ENCODE data around the gene SNX3.
"Not testable (repeated sequence)": the region's sequence is repeated elsewhere in the genome, so short reads cannot be mapped to it uniquely, and the experiment has no call there.

The SNX3 gene

GRCh38 chr6:108247965-108248536 lies 12.8 kb downstream of the SNX3 start:
- TF ChIP-seq ZNF274 (IDR thresholded peaks at IDR 0.05; ENCODE audit: low read depth, low read length) (no peak), YY1 (IDR thresholded peaks at IDR 0.05; ENCODE audit: insufficient read depth, insufficient read length) (no peak), SUZ12 (IDR thresholded peaks at IDR 0.05; ENCODE audit: extremely low read depth, insufficient read depth, insufficient read length) (no peak)
- no peaks in the 10 kb centered on the region for H3K9me3 ChIP-seq (ENCODE audit: insufficient read depth, low read length)
- H3K27me3 ChIP-seq (ENCODE audit: insufficient read depth, insufficient read length) = no peaks in the 10 kb centered on the region
- H3K4me3 ChIP-seq (ENCODE audit: insufficient read length, low read depth) = no peak overlapping the region
- H3K36me3 ChIP-seq (ENCODE audit: insufficient read depth, insufficient read length, low read length) = peaks cover 17% of the 10 kb centered on the region
- DNase-seq (ENCODE audit: low read depth, low spot score) = no peak
- no peak overlapping the region for H3K9ac ChIP-seq (ENCODE audit: insufficient read length, low read depth)
- H3K4me1 ChIP-seq (ENCODE audit: insufficient read depth, insufficient read length) = no peaks in the 10 kb centered on the region

- H3K4me1 ChIP-seq (ENCODE audit: insufficient read depth, insufficient read length); H3K4me3 ChIP-seq (ENCODE audit: insufficient read length, low read depth); H3K9me3 ChIP-seq (ENCODE audit: insufficient read depth, low read length); DNase-seq (ENCODE audit: low read depth, low spot score); H3K9ac ChIP-seq (ENCODE audit: insufficient read length, low read depth); H3K27me3 ChIP-seq (ENCODE audit: insufficient read depth, insufficient read length): not testable (repeated sequence)
- peaks cover 12% of the 10 kb centered on the region for H3K36me3 ChIP-seq (ENCODE audit: insufficient read depth, insufficient read length, low read length)
Observed at GRCh38 chr6:108245095-108245494, 15.7 kb downstream of the SNX3 start.

- peaks cover 8% of the 10 kb centered on the region for H3K9me3 ChIP-seq (ENCODE audit: insufficient read depth, low read length)
- H3K27me3 ChIP-seq (ENCODE audit: insufficient read depth, insufficient read length) = no peaks in the 10 kb centered on the region
- DNase-seq (ENCODE audit: low read depth, low spot score) = no peak
- no peak overlapping the region for H3K9ac ChIP-seq (ENCODE audit: insufficient read length, low read depth)
- no peak overlapping the region for H3K4me3 ChIP-seq (ENCODE audit: insufficient read length, low read depth)
- TF ChIP-seq ZNF274 (IDR thresholded peaks at IDR 0.05; ENCODE audit: low read depth, low read length) (no peak), SUZ12 (IDR thresholded peaks at IDR 0.05; ENCODE audit: extremely low read depth, insufficient read depth, insufficient read length) (no peak), YY1 (IDR thresholded peaks at IDR 0.05; ENCODE audit: insufficient read depth, insufficient read length) (no peak)
- no peaks in the 10 kb centered on the region for H3K4me1 ChIP-seq (ENCODE audit: insufficient read depth, insufficient read length)
- peaks cover 16% of the 10 kb centered on the region for H3K36me3 ChIP-seq (ENCODE audit: insufficient read depth, insufficient read length, low read length)
Observed at GRCh38 chr6:108243836-108244235, 17.0 kb downstream of the SNX3 start.

- peaks cover 16% of the 10 kb centered on the region for H3K36me3 ChIP-seq (ENCODE audit: insufficient read depth, insufficient read length, low read length)
- TF ChIP-seq ZNF274 (IDR thresholded peaks at IDR 0.05; ENCODE audit: low read depth, low read length) = no peak
- TF ChIP-seq YY1 (IDR thresholded peaks at IDR 0.05; ENCODE audit: insufficient read depth, insufficient read length) = no peak
- TF ChIP-seq SUZ12 (IDR thresholded peaks at IDR 0.05; ENCODE audit: extremely low read depth, insufficient read depth, insufficient read length) = no peak
- no peak overlapping the region for H3K9ac ChIP-seq (ENCODE audit: insufficient read length, low read depth)
- no peaks in the 10 kb centered on the region for H3K27me3 ChIP-seq (ENCODE audit: insufficient read depth, insufficient read length)
- H3K9me3 ChIP-seq (ENCODE audit: insufficient read depth, low read length) = peaks cover 8% of the 10 kb centered on the region
- no peak overlapping the region for H3K4me3 ChIP-seq (ENCODE audit: insufficient read length, low read depth)
- H3K4me1 ChIP-seq (ENCODE audit: insufficient read depth, insufficient read length) = no peaks in the 10 kb centered on the region
- no peak for DNase-seq (ENCODE audit: low read depth, low spot score)
Observed at GRCh38 chr6:108242721-108243120, 18.1 kb downstream of the SNX3 start.

GRCh38 chr6:108242259-108242658 lies 18.6 kb downstream of the SNX3 start:
- no peaks in the 10 kb centered on the region for H3K4me1 ChIP-seq (ENCODE audit: insufficient read depth, insufficient read length)
- no peak for TF ChIP-seq ZNF274 (IDR thresholded peaks at IDR 0.05; ENCODE audit: low read depth, low read length)
- TF ChIP-seq SUZ12 (IDR thresholded peaks at IDR 0.05; ENCODE audit: extremely low read depth, insufficient read depth, insufficient read length) = no peak
- TF ChIP-seq YY1 (IDR thresholded peaks at IDR 0.05; ENCODE audit: insufficient read depth, insufficient read length) = no peak
- no peaks in the 10 kb centered on the region for H3K27me3 ChIP-seq (ENCODE audit: insufficient read depth, insufficient read length)
- no peak overlapping the region for H3K4me3 ChIP-seq (ENCODE audit: insufficient read length, low read depth)
- H3K36me3 ChIP-seq (ENCODE audit: insufficient read depth, insufficient read length, low read length) = peaks cover 15% of the 10 kb centered on the region
- no peak for DNase-seq (ENCODE audit: low read depth, low spot score)
- H3K9ac ChIP-seq (ENCODE audit: insufficient read length, low read depth) = no peak overlapping the region
- peaks cover 8% of the 10 kb centered on the region for H3K9me3 ChIP-seq (ENCODE audit: insufficient read depth, low read length)

- Histone ChIP-seq H3K4me3 (ENCODE audit: insufficient read length, low read depth) (no peak overlapping the region), H3K4me1 (ENCODE audit: insufficient read depth, insufficient read length) (no peaks in the 10 kb centered on the region), H3K27me3 (ENCODE audit: insufficient read depth, insufficient read length) (no peaks in the 10 kb centered on the region), H3K9ac (ENCODE audit: insufficient read length, low read depth) (no peak overlapping the region), H3K36me3 (ENCODE audit: insufficient read depth, insufficient read length, low read length) (peaks cover 6% of the 10 kb centered on the region), H3K9me3 (ENCODE audit: insufficient read depth, low read length) (peaks cover 8% of the 10 kb centered on the region)
- no peak for DNase-seq (ENCODE audit: low read depth, low spot score)
- TF ChIP-seq ZNF274 (IDR thresholded peaks at IDR 0.05; ENCODE audit: low read depth, low read length) (no peak), YY1 (IDR thresholded peaks at IDR 0.05; ENCODE audit: insufficient read depth, insufficient read length) (no peak), SUZ12 (IDR thresholded peaks at IDR 0.05; ENCODE audit: extremely low read depth, insufficient read depth, insufficient read length) (no peak)
Observed at GRCh38 chr6:108238322-108238721, 22.5 kb downstream of the SNX3 start.

GRCh38 chr6:108236791-108237190 lies 24.0 kb downstream of the SNX3 start:
- H3K9ac ChIP-seq (ENCODE audit: insufficient read length, low read depth) = no peak overlapping the region
- TF ChIP-seq YY1 (IDR thresholded peaks at IDR 0.05; ENCODE audit: insufficient read depth, insufficient read length) (no peak), ZNF274 (IDR thresholded peaks at IDR 0.05; ENCODE audit: low read depth, low read length) (no peak), SUZ12 (IDR thresholded peaks at IDR 0.05; ENCODE audit: extremely low read depth, insufficient read depth, insufficient read length) (no peak)

More at GRCh38 chr6:108236791-108237190, 24.0 kb downstream of the SNX3 start:
- Histone ChIP-seq H3K27me3 (ENCODE audit: insufficient read depth, insufficient read length) (no peaks in the 10 kb centered on the region), H3K4me1 (ENCODE audit: insufficient read depth, insufficient read length) (no peaks in the 10 kb centered on the region), H3K36me3 (ENCODE audit: insufficient read depth, insufficient read length, low read length) (peaks cover 6% of the 10 kb centered on the region), H3K4me3 (ENCODE audit: insufficient read length, low read depth) (no peak overlapping the region), H3K9me3 (ENCODE audit: insufficient read depth, low read length) (no peaks in the 10 kb centered on the region)
- DNase-seq (ENCODE audit: low read depth, low spot score) = no peak
